Lower leg skin (tissue), 3 donors: ENCODE measurements around the gene TET1.

ENCODE experiments used
- POLR2A ChIP-seq, 2 donors: fragments of 450-650 bp; IDR thresholded peaks; one replicate each; pipeline ENCODE4 v1.6.1; 2016 to 2017; ENCODE audit warnings: antibody characterized with exemption in 2 of 2, mild to moderate bottlenecking in 1 of 2, moderate library complexity in 1 of 2
- TF ChIP-seq, protein P1 (sequence below), 3 donors: fragments of 450-650 bp; IDR thresholded peaks; one replicate each; pipeline ENCODE4 v1.5.1; 2016; ENCODE audit warnings: antibody characterized with exemption in 3 of 3, mild to moderate bottlenecking in 3 of 3, moderate library complexity in 2 of 3

- TF ChIP-seq, protein P1, sequence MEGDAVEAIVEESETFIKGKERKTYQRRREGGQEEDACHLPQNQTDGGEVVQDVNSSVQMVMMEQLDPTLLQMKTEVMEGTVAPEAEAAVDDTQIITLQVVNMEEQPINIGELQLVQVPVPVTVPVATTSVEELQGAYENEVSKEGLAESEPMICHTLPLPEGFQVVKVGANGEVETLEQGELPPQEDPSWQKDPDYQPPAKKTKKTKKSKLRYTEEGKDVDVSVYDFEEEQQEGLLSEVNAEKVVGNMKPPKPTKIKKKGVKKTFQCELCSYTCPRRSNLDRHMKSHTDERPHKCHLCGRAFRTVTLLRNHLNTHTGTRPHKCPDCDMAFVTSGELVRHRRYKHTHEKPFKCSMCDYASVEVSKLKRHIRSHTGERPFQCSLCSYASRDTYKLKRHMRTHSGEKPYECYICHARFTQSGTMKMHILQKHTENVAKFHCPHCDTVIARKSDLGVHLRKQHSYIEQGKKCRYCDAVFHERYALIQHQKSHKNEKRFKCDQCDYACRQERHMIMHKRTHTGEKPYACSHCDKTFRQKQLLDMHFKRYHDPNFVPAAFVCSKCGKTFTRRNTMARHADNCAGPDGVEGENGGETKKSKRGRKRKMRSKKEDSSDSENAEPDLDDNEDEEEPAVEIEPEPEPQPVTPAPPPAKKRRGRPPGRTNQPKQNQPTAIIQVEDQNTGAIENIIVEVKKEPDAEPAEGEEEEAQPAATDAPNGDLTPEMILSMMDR (IDR thresholded peaks at IDR 0.05): no peak
- no peak for TF ChIP-seq POLR2A (IDR thresholded peaks at IDR 0.05)
These were observed 95.5 kb downstream of the TET1 start for GRCh38 chr10:68655620-68656126.
